H1 (cell line): ENCODE data around the gene ANKH.

ENCODE experiments used
- EP300 ChIP-seq, 2 experiments: IDR thresholded peaks; 1 replicate in 1 of 2; 2 replicates in 1 of 2; pipeline ENCODE4 v1.6.1; 2011 to 2012; ENCODE audit warnings: low read depth in 2 of 2, low read length in 2 of 2, mild to moderate bottlenecking in 2 of 2, borderline replicate concordance in 1 of 2, inconsistent platforms in 1 of 2, moderate library complexity in 1 of 2
- EZH2 ChIP-seq: fragments of 200-600 bp; sonication (generic); IDR thresholded peaks from 2 replicates; pipeline ENCODE4 v1.7.1; 2012; ENCODE audit warnings: low read depth, mild to moderate bottlenecking, moderate library complexity, low read length, inconsistent platforms; ENCODE audit not compliant: severe bottlenecking
- HDAC2 ChIP-seq, 2 experiments: fragments of 300-600 bp in 1 of 2; sonication (generic) in 1 of 2; IDR thresholded peaks; 2 replicates each; pipeline ENCODE4 v1.6.1; 2011 to 2012; ENCODE audit warnings: low read depth in 2 of 2, low read length in 2 of 2, mild to moderate bottlenecking in 2 of 2, moderate library complexity in 2 of 2, borderline replicate concordance in 1 of 2, inconsistent platforms in 1 of 2
- HDAC6 ChIP-seq: IDR thresholded peaks from one replicate; pipeline ENCODE4 v1.7.1; 2012; ENCODE audit warnings: low read depth, mild to moderate bottlenecking, inconsistent platforms, low read length, moderate library complexity
- POLR2A ChIP-seq, 2 experiments: IDR thresholded peaks; 1 replicate in 1 of 2; 2 replicates in 1 of 2; pipeline ENCODE4 v1.6.1; 2011; ENCODE audit warnings: low read depth in 2 of 2, low read length in 2 of 2, mild to moderate bottlenecking in 2 of 2; ENCODE audit errors: control extremely low read depth in 1 of 2
- POLR2AphosphoS5 ChIP-seq: IDR thresholded peaks from 2 replicates; pipeline ENCODE4 v1.6.1; 2011; ENCODE audit warnings: low read depth, low read length
- RFX5 ChIP-seq: IDR thresholded peaks from 2 replicates; pipeline ENCODE4 v1.6.1; 2011; ENCODE audit warnings: low read depth, low read length, improper control_type of control experiment, borderline replicate concordance
- RXRA ChIP-seq: IDR thresholded peaks from 2 replicates; pipeline ENCODE4 v1.6.1; 2011; ENCODE audit warnings: low read depth, mild to moderate bottlenecking, low read length, moderate library complexity; ENCODE audit not compliant: insufficient read depth
- SP1 ChIP-seq: IDR thresholded peaks from 2 replicates; pipeline ENCODE4 v1.6.1; 2011; ENCODE audit warnings: low read depth, low read length
- SP2 ChIP-seq: IDR thresholded peaks from 2 replicates; pipeline ENCODE4 v1.6.1; 2012; ENCODE audit warnings: mild to moderate bottlenecking, low read length, inconsistent platforms
- SP4 ChIP-seq: IDR thresholded peaks from 2 replicates; pipeline ENCODE4 v1.6.1; 2012; ENCODE audit warnings: low read length, inconsistent platforms
- YY1 ChIP-seq: IDR thresholded peaks from 2 replicates; pipeline ENCODE4 v1.6.1; 2011; ENCODE audit warnings: low read depth, mild to moderate bottlenecking, low read length
- TF ChIP-seq, protein P1 (sequence below), 3 experiments: IDR thresholded peaks; 1 replicate in 2 of 3; 2 replicates in 1 of 3; pipeline versions ENCODE4 v1.5.1 to v1.6.1; 2011; ENCODE audit warnings: low read length in 3 of 3, mild to moderate bottlenecking in 3 of 3, inconsistent platforms in 2 of 3, low read depth in 1 of 3, moderate library complexity in 1 of 3; ENCODE audit not compliant: insufficient read depth in 1 of 3; ENCODE audit errors: control extremely low read depth in 1 of 3
- TF ChIP-seq, protein P2 (sequence below): IDR thresholded peaks from 2 replicates; pipeline ENCODE4 v1.6.1; 2011; ENCODE audit warnings: low read length, improper control_type of control experiment

DNA sequence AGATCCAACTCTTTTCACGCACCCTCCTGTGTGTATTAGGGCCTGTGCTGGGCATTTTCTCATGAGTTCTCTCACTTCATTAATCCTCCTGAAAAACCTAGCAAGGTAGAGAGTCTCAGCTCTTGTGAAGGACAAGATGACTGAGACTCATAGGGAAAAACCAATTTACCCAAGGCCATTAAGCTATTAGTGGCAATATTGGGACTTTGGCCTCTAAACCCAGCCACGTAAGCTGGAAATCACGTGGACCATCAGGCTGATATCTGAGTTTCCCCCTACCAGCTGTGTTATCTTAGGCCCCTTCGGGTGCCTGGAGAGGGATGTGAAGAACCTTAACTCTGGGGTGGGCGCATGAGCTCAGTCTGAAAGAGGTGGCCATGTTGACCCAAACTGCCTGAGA, 80.7 kb downstream of the ANKH start:
- TF ChIP-seq POLR2A (IDR thresholded peaks at IDR 0.05; ENCODE audit: control extremely low read depth in 1 of 2, low read depth in 2 of 2, low read length in 2 of 2): no peak
- no peak for TF ChIP-seq SP4
- TF ChIP-seq, protein P1, sequence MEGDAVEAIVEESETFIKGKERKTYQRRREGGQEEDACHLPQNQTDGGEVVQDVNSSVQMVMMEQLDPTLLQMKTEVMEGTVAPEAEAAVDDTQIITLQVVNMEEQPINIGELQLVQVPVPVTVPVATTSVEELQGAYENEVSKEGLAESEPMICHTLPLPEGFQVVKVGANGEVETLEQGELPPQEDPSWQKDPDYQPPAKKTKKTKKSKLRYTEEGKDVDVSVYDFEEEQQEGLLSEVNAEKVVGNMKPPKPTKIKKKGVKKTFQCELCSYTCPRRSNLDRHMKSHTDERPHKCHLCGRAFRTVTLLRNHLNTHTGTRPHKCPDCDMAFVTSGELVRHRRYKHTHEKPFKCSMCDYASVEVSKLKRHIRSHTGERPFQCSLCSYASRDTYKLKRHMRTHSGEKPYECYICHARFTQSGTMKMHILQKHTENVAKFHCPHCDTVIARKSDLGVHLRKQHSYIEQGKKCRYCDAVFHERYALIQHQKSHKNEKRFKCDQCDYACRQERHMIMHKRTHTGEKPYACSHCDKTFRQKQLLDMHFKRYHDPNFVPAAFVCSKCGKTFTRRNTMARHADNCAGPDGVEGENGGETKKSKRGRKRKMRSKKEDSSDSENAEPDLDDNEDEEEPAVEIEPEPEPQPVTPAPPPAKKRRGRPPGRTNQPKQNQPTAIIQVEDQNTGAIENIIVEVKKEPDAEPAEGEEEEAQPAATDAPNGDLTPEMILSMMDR (IDR thresholded peaks at IDR 0.05; ENCODE audit: control extremely low read depth in 1 of 3, insufficient read depth in 1 of 3, low read depth in 1 of 3, low read length in 3 of 3): no peak
- no peak for TF ChIP-seq SP1
- TF ChIP-seq HDAC6: no peak
- TF ChIP-seq, protein P2, sequence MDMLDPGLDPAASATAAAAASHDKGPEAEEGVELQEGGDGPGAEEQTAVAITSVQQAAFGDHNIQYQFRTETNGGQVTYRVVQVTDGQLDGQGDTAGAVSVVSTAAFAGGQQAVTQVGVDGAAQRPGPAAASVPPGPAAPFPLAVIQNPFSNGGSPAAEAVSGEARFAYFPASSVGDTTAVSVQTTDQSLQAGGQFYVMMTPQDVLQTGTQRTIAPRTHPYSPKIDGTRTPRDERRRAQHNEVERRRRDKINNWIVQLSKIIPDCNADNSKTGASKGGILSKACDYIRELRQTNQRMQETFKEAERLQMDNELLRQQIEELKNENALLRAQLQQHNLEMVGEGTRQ: no peak
- no peak for TF ChIP-seq HDAC2 (IDR thresholded peaks at IDR 0.05; ENCODE audit: borderline replicate concordance in 1 of 2, low read depth in 2 of 2, low read length in 2 of 2)
- no peak for TF ChIP-seq POLR2AphosphoS5
- no peak for TF ChIP-seq RFX5
- no peak for TF ChIP-seq EP300 (IDR thresholded peaks at IDR 0.05; ENCODE audit: borderline replicate concordance in 1 of 2, low read depth in 2 of 2, low read length in 2 of 2)
- no peak for TF ChIP-seq SP2
- no peak for TF ChIP-seq YY1
- TF ChIP-seq RXRA: no peak
- no peak for TF ChIP-seq EZH2
